A673 (cell line): Measurements from ENCODE around the gene OR7C1.

Experiments used
- CTCF ChIP-seq: fragments of 300-800, 200-600 bp; sonication (generic); conservative IDR thresholded peaks from 2 replicates; pipeline ENCODE4 v1.5.1; 2017; ENCODE audit warnings: low read depth, mild to moderate bottlenecking, antibody characterized with exemption, low read length, moderate library complexity, mixed read lengths
- EZH2 ChIP-seq: fragments of 200-600 bp; sonication (generic); IDR thresholded peaks from 2 replicates; pipeline ENCODE4 v1.6.1; 2017; ENCODE audit warnings: borderline replicate concordance, low read depth, mild to moderate bottlenecking, mixed read lengths, antibody characterized with exemption, low read length; ENCODE audit not compliant: poor library complexity, severe bottlenecking

- TF ChIP-seq EZH2: no peak
- TF ChIP-seq CTCF: no peak
Measured at GRCh38 chr19:14798760-14799159, 36.2 kb downstream of the OR7C1 start.
